Cardiac muscle cell (in vitro differentiated cells and primary cell): ENCODE results near the gene CABCOCO1. TPM values are rescaled to one million over a fixed set of nuclear protein-coding genes. Genes with fewer than 3 reads are reported as not detected.
A peak's percentile ranks its signal among the peaks of the same experiment; 100 is the strongest.

Source experiments
- DNase-seq, 2 donors: peaks; one replicate each; pipeline versions ENCODE4 v3.0.0 to v3.0.0-alpha.2; 2010 to 2017; ENCODE audit warnings: low read depth in 1 of 2, low spot score in 1 of 2
- H3K27ac ChIP-seq: fragments of 200-600 bp; sonication (generic); 2 replicates; pipeline ENCODE4 v1.5.1; 2016
- H3K27me3 ChIP-seq: fragments of 200-600 bp; sonication (generic); 2 replicates; pipeline ENCODE4 v1.6.0; 2016; ENCODE audit warnings: control low read depth
- H3K36me3 ChIP-seq: fragments of 200-600 bp; sonication (generic); 2 replicates; pipeline ENCODE4 v1.5.1; 2016; ENCODE audit warnings: control low read depth
- H3K4me1 ChIP-seq: fragments of 200-600 bp; sonication (generic); 2 replicates; pipeline ENCODE4 v1.8.1; 2017; ENCODE audit warnings: low read depth, mild to moderate bottlenecking, mixed run types
- H3K4me3 ChIP-seq: fragments of 200-600 bp; sonication (generic); 2 replicates; pipeline ENCODE4 v1.5.1; 2016; ENCODE audit warnings: mild to moderate bottlenecking
- H3K9me3 ChIP-seq: fragments of 200-600 bp; sonication (generic); 2 replicates; pipeline ENCODE4 v1.5.1; 2017; ENCODE audit warnings: low read depth, mild to moderate bottlenecking, control low read depth
- polyA plus RNA-seq: library from polyadenylated mRNA; unstranded; fragments of >200 nt; fragmentation: Nextera tagmentation; extraction: Ambion mirVana; gene quantifications from 2 replicates; pipeline ENCODE4 v1.2.1, GENCODE V29; 2016
- total RNA-seq: library from RNA; depleted of rRNA; stranded (reverse); fragments of >200 nt; gene quantifications from 2 replicates; pipeline ENCODE4 v1.2.3, GENCODE V29; 2016
- TF ChIP-seq, protein P1 (sequence below): IDR thresholded peaks from 2 replicates; pipeline ENCODE4 v1.5.1; 2012; ENCODE audit warnings: low read depth, mild to moderate bottlenecking, low read length

The CABCOCO1 gene, protein sequence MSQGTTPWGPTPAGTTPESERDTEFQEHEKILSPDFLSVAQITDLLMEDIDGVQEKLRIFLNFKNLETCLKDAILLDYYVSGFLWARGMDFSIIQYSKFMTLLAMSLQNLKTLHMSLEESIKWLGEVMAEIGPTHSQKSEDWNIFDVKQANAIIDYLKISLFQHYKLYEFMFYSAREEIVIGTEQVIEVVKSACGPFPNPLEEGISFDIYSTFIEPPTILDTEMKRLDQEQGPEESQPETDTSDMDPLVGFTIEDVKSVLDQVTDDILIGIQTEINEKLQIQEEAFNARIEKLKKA
- total RNA-seq (0.95 and 1.5 TPM in 2 replicates), polyA plus RNA-seq (1.5 and 3.9 TPM in 2 replicates)

GRCh38 chr10:61662794-61663259, at the start of gene CABCOCO1:
TSS of gene CABCOCO1 (plus strand) at chr10:61662929. CDS start at chr10:61662973, 44 bp downstream.
- no peak within 1 kb of the TSS for H3K27ac ChIP-seq
- TF ChIP-seq, protein P1, sequence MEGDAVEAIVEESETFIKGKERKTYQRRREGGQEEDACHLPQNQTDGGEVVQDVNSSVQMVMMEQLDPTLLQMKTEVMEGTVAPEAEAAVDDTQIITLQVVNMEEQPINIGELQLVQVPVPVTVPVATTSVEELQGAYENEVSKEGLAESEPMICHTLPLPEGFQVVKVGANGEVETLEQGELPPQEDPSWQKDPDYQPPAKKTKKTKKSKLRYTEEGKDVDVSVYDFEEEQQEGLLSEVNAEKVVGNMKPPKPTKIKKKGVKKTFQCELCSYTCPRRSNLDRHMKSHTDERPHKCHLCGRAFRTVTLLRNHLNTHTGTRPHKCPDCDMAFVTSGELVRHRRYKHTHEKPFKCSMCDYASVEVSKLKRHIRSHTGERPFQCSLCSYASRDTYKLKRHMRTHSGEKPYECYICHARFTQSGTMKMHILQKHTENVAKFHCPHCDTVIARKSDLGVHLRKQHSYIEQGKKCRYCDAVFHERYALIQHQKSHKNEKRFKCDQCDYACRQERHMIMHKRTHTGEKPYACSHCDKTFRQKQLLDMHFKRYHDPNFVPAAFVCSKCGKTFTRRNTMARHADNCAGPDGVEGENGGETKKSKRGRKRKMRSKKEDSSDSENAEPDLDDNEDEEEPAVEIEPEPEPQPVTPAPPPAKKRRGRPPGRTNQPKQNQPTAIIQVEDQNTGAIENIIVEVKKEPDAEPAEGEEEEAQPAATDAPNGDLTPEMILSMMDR, result peak; percentile 22
- H3K36me3 ChIP-seq, result no peaks in the 10 kb centered on the region
- peak; percentile 74 to 87 for DNase-seq
- H3K9me3 ChIP-seq, result no peaks in the 10 kb centered on the region
- H3K27me3 ChIP-seq, result no peaks in the 10 kb centered on the region
- H3K4me1 ChIP-seq, result no peaks in the 10 kb centered on the region
- peak within 1 kb of the TSS; percentile 60 for H3K4me3 ChIP-seq

DNA sequence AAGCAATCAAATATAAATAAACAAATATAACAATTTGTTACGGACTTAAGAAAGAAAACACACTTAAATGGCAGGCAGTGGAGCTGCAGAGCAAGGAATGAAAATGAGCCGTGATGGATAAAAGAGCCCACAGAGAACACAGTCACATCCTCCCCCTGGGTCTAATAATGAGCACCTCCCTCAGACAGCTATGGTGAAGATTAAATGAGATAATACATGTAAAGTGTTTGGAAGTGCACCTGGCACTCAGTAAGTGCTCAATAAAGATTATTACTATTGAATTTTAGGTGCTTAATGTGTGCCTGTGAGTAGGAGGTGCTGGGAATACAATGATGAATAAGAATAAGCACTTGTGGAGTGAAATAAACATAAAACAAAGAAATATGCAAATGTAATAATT, 49.1 kb upstream of the CABCOCO1 start:
- TF ChIP-seq, protein P1, result no peak
- no peak overlapping the region for H3K27ac ChIP-seq
- no peak for DNase-seq
- H3K4me3 ChIP-seq, result no peak overlapping the region
- no peaks in the 10 kb centered on the region for H3K9me3 ChIP-seq
- H3K4me1 ChIP-seq, result peaks cover 21% of the 10 kb centered on the region
- no peaks in the 10 kb centered on the region for H3K27me3 ChIP-seq
- no peaks in the 10 kb centered on the region for H3K36me3 ChIP-seq

DNA sequence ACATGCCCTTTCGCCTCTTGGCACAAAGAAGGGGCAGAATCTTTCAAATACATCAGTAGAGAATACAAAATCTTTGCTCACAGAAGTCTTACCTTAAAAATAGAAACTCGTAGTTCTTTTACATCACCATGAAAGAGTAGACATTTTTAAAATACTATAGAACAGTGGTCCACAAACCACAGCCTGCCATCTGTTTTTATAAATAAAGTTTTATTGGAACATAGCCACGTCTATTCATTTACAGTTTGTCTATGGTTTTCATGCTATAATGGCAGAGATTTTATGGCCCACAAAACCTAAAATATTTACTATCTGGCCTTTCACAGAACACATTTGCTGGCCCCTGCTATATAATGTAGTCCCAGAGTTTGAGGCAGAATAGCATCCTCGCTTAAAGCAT, 46.1 kb upstream of the CABCOCO1 start:
- H3K27ac ChIP-seq, result no peak overlapping the region
- H3K9me3 ChIP-seq, result no peaks in the 10 kb centered on the region
- H3K4me3 ChIP-seq, result no peak overlapping the region
- H3K27me3 ChIP-seq, result no peaks in the 10 kb centered on the region
- DNase-seq, result no peak
- TF ChIP-seq, protein P1, result no peak
- H3K36me3 ChIP-seq, result no peaks in the 10 kb centered on the region
- peaks cover 28% of the 10 kb centered on the region for H3K4me1 ChIP-seq

DNA sequence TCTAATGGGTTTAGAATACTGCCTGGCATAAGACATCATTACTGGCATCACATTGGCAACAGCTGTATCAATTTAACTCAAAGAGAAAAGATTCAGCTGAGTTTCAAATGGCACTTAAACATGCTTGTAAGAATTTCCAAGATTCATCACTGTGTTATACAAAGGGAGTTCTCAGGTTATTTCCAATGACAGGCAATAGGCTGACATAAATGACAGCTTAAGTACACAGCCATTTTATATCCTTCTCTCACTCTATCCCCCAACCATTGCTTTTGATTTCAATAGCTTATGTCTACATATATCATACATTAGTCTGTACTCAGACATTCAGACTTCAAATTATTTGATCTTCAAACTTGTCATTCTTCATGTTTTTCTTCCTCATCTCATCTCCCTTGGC, 45.5 kb upstream of the CABCOCO1 start:
- no peaks in the 10 kb centered on the region for H3K9me3 ChIP-seq
- no peaks in the 10 kb centered on the region for H3K36me3 ChIP-seq
- no peak for DNase-seq
- no peak overlapping the region for H3K27ac ChIP-seq
- H3K4me1 ChIP-seq, result peaks cover 28% of the 10 kb centered on the region
- no peaks in the 10 kb centered on the region for H3K27me3 ChIP-seq
- TF ChIP-seq, protein P1, result no peak
- no peak overlapping the region for H3K4me3 ChIP-seq

GRCh38 chr10:61617586-61617985, 45.1 kb upstream of the CABCOCO1 start:
- Histone ChIP-seq H3K9me3 (no peaks in the 10 kb centered on the region), H3K27ac (no peak overlapping the region), H3K4me1 (peaks cover 28% of the 10 kb centered on the region), H3K27me3 (no peaks in the 10 kb centered on the region), H3K36me3 (no peaks in the 10 kb centered on the region), H3K4me3 (no peak overlapping the region)
- no peak for DNase-seq
- TF ChIP-seq, protein P1, result no peak
